B cell (primary cell): ENCODE measurements around the gene SLCO2B1.

Experiments used
- EZH2 ChIP-seq: IDR thresholded peaks from 2 replicates; pipeline ENCODE4 v1.6.1; 2012; ENCODE audit warnings: borderline replicate concordance, low read depth, mild to moderate bottlenecking, moderate library complexity, low read length; ENCODE audit not compliant: insufficient read depth, poor library complexity, severe bottlenecking
- TF ChIP-seq, protein P1 (sequence below): fragments of 200-600 bp; IDR thresholded peaks from one replicate; pipeline ENCODE4 v1.8.0; 2022; ENCODE audit warnings: antibody characterized with exemption, mild to moderate bottlenecking

DNA sequence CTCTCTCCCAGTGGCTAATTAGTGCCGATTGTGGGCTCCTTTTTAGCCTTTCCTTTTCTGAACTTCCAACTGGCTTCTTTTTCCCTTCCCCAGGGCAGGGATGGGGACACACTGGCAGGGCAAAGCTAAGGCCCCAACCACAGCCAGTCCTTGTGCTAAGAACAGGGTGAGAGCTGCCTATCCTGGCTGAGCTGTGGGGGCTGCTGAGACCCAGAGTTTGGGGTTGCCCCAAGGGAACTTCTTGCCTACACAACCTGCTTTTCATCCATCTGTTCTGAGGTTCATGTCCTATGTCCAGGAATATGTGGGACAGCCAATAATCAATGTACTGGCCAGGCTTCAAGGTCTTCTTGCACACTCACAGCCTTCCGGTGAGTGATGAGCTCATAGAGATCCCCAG is 79.7 kb downstream of the SLCO2B1 start:
- TF ChIP-seq, protein P1, sequence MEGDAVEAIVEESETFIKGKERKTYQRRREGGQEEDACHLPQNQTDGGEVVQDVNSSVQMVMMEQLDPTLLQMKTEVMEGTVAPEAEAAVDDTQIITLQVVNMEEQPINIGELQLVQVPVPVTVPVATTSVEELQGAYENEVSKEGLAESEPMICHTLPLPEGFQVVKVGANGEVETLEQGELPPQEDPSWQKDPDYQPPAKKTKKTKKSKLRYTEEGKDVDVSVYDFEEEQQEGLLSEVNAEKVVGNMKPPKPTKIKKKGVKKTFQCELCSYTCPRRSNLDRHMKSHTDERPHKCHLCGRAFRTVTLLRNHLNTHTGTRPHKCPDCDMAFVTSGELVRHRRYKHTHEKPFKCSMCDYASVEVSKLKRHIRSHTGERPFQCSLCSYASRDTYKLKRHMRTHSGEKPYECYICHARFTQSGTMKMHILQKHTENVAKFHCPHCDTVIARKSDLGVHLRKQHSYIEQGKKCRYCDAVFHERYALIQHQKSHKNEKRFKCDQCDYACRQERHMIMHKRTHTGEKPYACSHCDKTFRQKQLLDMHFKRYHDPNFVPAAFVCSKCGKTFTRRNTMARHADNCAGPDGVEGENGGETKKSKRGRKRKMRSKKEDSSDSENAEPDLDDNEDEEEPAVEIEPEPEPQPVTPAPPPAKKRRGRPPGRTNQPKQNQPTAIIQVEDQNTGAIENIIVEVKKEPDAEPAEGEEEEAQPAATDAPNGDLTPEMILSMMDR: no peak
- TF ChIP-seq EZH2: no peak
